SK-N-SH (cell line): Measurements from ENCODE around the gene LIM2. TPM values are rescaled to one million over a fixed set of nuclear protein-coding genes. Genes with fewer than 3 reads are reported as not detected.

Experiments
- CTCF ChIA-PET: fragments of 300-600, 350-600 bp; formaldehyde crosslinking; extraction: SDS; loops from one replicate; lab custom pipeline; 2021; lab: Yijun Ruan, JAX
- POLR2A ChIA-PET: fragments of 350-600 bp; sonication (Branson Sonifier 250); formaldehyde crosslinking; extraction: SDS; loops from one replicate; lab custom pipeline; 2020; ENCODE audit warnings: antibody characterized with exemption, inconsistent platforms; lab: Yijun Ruan, JAX
- DNase-seq: peaks from one replicate; pipeline ENCODE4 v3.0.0; 2012
- H2AFZ ChIP-seq: fragments of 200-600 bp; sonication (generic); 2 replicates; pipeline ENCODE4 v1.8.1; 2016; ENCODE audit warnings: antibody characterized with exemption, mild to moderate bottlenecking, low read depth
- H3F3A ChIP-seq: fragments of 200-600 bp; sonication (generic); replicated peaks from 2 replicates; pipeline ENCODE3; 2016; ENCODE audit warnings: antibody characterized with exemption, mild to moderate bottlenecking; ENCODE audit not compliant: insufficient read depth
- H3K27ac ChIP-seq, 2 experiments: fragments of 200-500 bp in 1 of 2; fragments of 200-600 bp in 1 of 2; sonication (Bioruptor generic) in 1 of 2; sonication (generic), shearing (Covaris generic) in 1 of 2; 2 replicates each; pipeline versions ENCODE4 v1.5.1 to v1.6.1; 2014 to 2016; ENCODE audit warnings: low read depth in 2 of 2, inconsistent platforms in 1 of 2, low read length in 1 of 2, mild to moderate bottlenecking in 1 of 2, mixed read lengths in 1 of 2
- H3K27me3 ChIP-seq: fragments of 200-600 bp; sonication (generic), shearing (Covaris generic); 2 replicates; pipeline ENCODE4 v1.6.1; 2016; ENCODE audit warnings: mixed run types; ENCODE audit not compliant: insufficient read depth
- H3K36me3 ChIP-seq, 2 experiments: fragments of 200-500 bp in 1 of 2; fragments of 200-600 bp in 1 of 2; sonication (Bioruptor generic) in 1 of 2; sonication (generic) in 1 of 2; replicated peaks in 1 of 2; 2 replicates each; pipeline versions ENCODE3 to v1.5.1; 2014 to 2016; ENCODE audit warnings: low read length in 1 of 2, mild to moderate bottlenecking in 1 of 2; ENCODE audit not compliant: insufficient read depth in 2 of 2, control insufficient read depth in 1 of 2
- H3K4me1 ChIP-seq, 2 experiments: fragments of 200-500 bp in 1 of 2; fragments of 200-600 bp in 1 of 2; sonication (Bioruptor generic) in 1 of 2; sonication (generic), shearing (Covaris generic) in 1 of 2; 2 replicates each; pipeline versions ENCODE4 v1.5.1 to v1.6.1; 2014 to 2016; ENCODE audit warnings: low read depth in 1 of 2, low read length in 1 of 2, mixed run types in 1 of 2; ENCODE audit not compliant: insufficient read depth in 2 of 2, control insufficient read depth in 1 of 2
- H3K4me2 ChIP-seq: fragments of 200-600 bp; sonication (generic), shearing (Covaris generic); 2 replicates; pipeline ENCODE4 v1.6.1; 2017; ENCODE audit warnings: mixed run types
- H3K4me3 ChIP-seq, 2 experiments: fragments of 200-500 bp in 1 of 2; fragments of 200-600 bp in 1 of 2; sonication (Bioruptor generic) in 1 of 2; sonication (generic), shearing (Covaris generic) in 1 of 2; 2 replicates each; pipeline versions ENCODE4 v1.5.1 to v1.8.1; 2014 to 2016; ENCODE audit warnings: low read depth in 2 of 2, inconsistent platforms in 1 of 2, low read length in 1 of 2, mild to moderate bottlenecking in 1 of 2, mixed read lengths in 1 of 2, moderate library complexity in 1 of 2
- H3K79me2 ChIP-seq: fragments of 200-600 bp; sonication (generic); 2 replicates; pipeline ENCODE4 v1.8.1; 2017; ENCODE audit warnings: mild to moderate bottlenecking; ENCODE audit not compliant: insufficient read depth
- H3K9ac ChIP-seq: fragments of 200-600 bp; sonication (generic); 2 replicates; pipeline ENCODE4 v1.6.1; 2017; ENCODE audit warnings: mixed run types
- H3K9me2 ChIP-seq: fragments of 200-600 bp; sonication (generic); 2 replicates; pipeline ENCODE4 v1.6.1; 2017; ENCODE audit warnings: mixed run types
- H3K9me3 ChIP-seq: fragments of 200-600 bp; sonication (generic); 2 replicates; pipeline ENCODE4 v1.6.1; 2017; ENCODE audit warnings: mixed run types, mild to moderate bottlenecking, moderate library complexity
- H4K20me1 ChIP-seq: fragments of 200-600 bp; sonication (generic); 2 replicates; pipeline ENCODE4 v1.6.1; 2017; ENCODE audit warnings: mild to moderate bottlenecking, mixed run types; ENCODE audit not compliant: insufficient read depth
- CHD2 ChIP-seq: fragments of 150-350 bp; IDR thresholded peaks from 2 replicates; pipeline ENCODE4 v1.6.1; 2018; ENCODE audit warnings: low read length; ENCODE audit not compliant: partially characterized antibody
- ELF1 ChIP-seq: IDR thresholded peaks from 2 replicates; pipeline ENCODE4 v1.4.0; 2012
- EP300 ChIP-seq, 2 experiments: IDR thresholded peaks; 2 replicates each; pipeline versions ENCODE4 v1.4.0 to v1.6.1; 2012; ENCODE audit warnings: borderline replicate concordance in 1 of 2, low read depth in 1 of 2, low read length in 1 of 2
- FOSL2 ChIP-seq: IDR thresholded peaks from 2 replicates; pipeline ENCODE4 v1.4.0; 2012; ENCODE audit warnings: low read depth, mild to moderate bottlenecking, moderate library complexity, borderline replicate concordance
- FOXJ3 ChIP-seq: sonication (generic); formaldehyde crosslinking; IDR thresholded peaks from 2 replicates; pipeline ENCODE4 v1.5.1; 2020; ENCODE audit warnings: mild to moderate bottlenecking, missing genetic modification reagents
- MAX ChIP-seq: IDR thresholded peaks from 2 replicates; pipeline ENCODE4 v1.4.0; 2012; ENCODE audit warnings: low read depth
- MXI1 ChIP-seq: IDR thresholded peaks from 2 replicates; pipeline ENCODE4 v1.6.1; 2012; ENCODE audit warnings: mild to moderate bottlenecking, low read depth, low read length, improper control_type of control experiment
- NFIC ChIP-seq: IDR thresholded peaks from 2 replicates; pipeline ENCODE4 v1.4.0; 2012; ENCODE audit warnings: borderline replicate concordance
- NRF1 ChIP-seq: IDR thresholded peaks from 2 replicates; pipeline ENCODE4 v1.6.1; 2012; ENCODE audit warnings: low read depth, mild to moderate bottlenecking, low read length
- PBX3 ChIP-seq: IDR thresholded peaks from 2 replicates; pipeline ENCODE4; 2012
- POLR2AphosphoS5 ChIP-seq: IDR thresholded peaks from 2 replicates; pipeline ENCODE4 v1.6.1; 2012; ENCODE audit warnings: low read depth, low read length
- RAD21 ChIP-seq: IDR thresholded peaks from 2 replicates; pipeline ENCODE4 v1.6.1; 2012; ENCODE audit warnings: mild to moderate bottlenecking, low read length
- RFX5 ChIP-seq: IDR thresholded peaks from 2 replicates; pipeline ENCODE4 v1.6.1; 2012; ENCODE audit warnings: mild to moderate bottlenecking, improper control_type of control experiment, low read length
- SIN3A ChIP-seq: IDR thresholded peaks from 2 replicates; pipeline ENCODE4 v1.6.1; 2012; ENCODE audit warnings: low read depth, mild to moderate bottlenecking, low read length, moderate library complexity, borderline replicate concordance
- SMC3 ChIP-seq: IDR thresholded peaks from 2 replicates; pipeline ENCODE4 v1.6.1; 2012; ENCODE audit warnings: low read depth, low read length, improper control_type of control experiment
- TAF1 ChIP-seq: IDR thresholded peaks from 2 replicates; pipeline ENCODE4 v1.6.1; 2012; ENCODE audit warnings: low read depth, mild to moderate bottlenecking, low read length, moderate library complexity, borderline replicate concordance
- USF1 ChIP-seq: IDR thresholded peaks from 2 replicates; pipeline ENCODE4 v1.4.0; 2012; ENCODE audit warnings: low read depth, borderline replicate concordance
- USF2 ChIP-seq: fragments of 150-350 bp; IDR thresholded peaks from 2 replicates; pipeline ENCODE4 v1.6.1; 2017; ENCODE audit warnings: antibody characterized with exemption, low read length, low read depth, borderline replicate concordance
- ZBTB33 ChIP-seq: IDR thresholded peaks from 2 replicates; pipeline ENCODE4 v1.4.0; 2012; ENCODE audit warnings: low read depth, borderline replicate concordance
- WGBS: methylation state at CpG from one replicate; pipeline ENCODE4 v1.1.6; 2017; ENCODE audit warnings: low lambda C conversion rate; 5-methylcytosine and 5-hydroxymethylcytosine counted together
- polyA plus RNA-seq, 3 experiments: library from polyadenylated mRNA; depleted of rRNA; stranded (reverse); fragments of >200 nt; gene quantifications; 2 replicates each; pipeline ENCODE4 v1.2.3, GENCODE V29; 2012

LIM2 gene
- polyA plus RNA-seq, 1 of the 3 experiments (the other 2 are of a cell fraction) = not detected

- TF ChIP-seq TAF1 = no peak
- TF ChIP-seq USF1 = no peak
- TF ChIP-seq EP300 (IDR thresholded peaks at IDR 0.05; ENCODE audit: borderline replicate concordance in 1 of 2, low read depth in 1 of 2, low read length in 1 of 2) = no peak
- no peak for TF ChIP-seq SIN3A
- no peak for TF ChIP-seq PBX3
- TF ChIP-seq RFX5 = no peak
- no peak for TF ChIP-seq POLR2AphosphoS5
- TF ChIP-seq ELF1 = no peak
- no peak for TF ChIP-seq SMC3
- no peak for TF ChIP-seq FOXJ3 (CRISPR knock-in tag)
- TF ChIP-seq CHD2 = no peak
- TF ChIP-seq NFIC = no peak
- TF ChIP-seq FOSL2 = no peak
- no peak for TF ChIP-seq ZBTB33
These were observed 46.7 kb downstream of the LIM2 start (continued) for GRCh38 chr19:51341066-51341465.

- no peaks in the 10 kb centered on the region for H3K36me3 ChIP-seq
- peak overlapping the region; percentile 63 to 80 for H3K4me3 ChIP-seq
- no peak for TF ChIP-seq SIN3A
- TF ChIP-seq FOXJ3 (CRISPR knock-in tag) = no peak
- TF ChIP-seq PBX3 = peak; percentile 71
- peak; percentile 48; the same call in 1 of the 2 replicates for TF ChIP-seq TAF1
- peak; percentile 36; the same call in 1 of the 2 replicates for TF ChIP-seq NRF1
- TF ChIP-seq USF1 = peak; percentile 77
- TF ChIP-seq RAD21 = peak; percentile 23; the same call in 1 of the 2 replicates
- TF ChIP-seq MXI1 = peak; percentile 81
- TF ChIP-seq USF2 = peak; percentile 52; the same call in 1 of the 2 replicates
- TF ChIP-seq POLR2AphosphoS5 = 0 out of 2 replicates have a peak, but pooled peaks have one; percentile 31
- peak; percentile 68 for TF ChIP-seq MAX
- no peaks in the 10 kb centered on the region for H3K9me3 ChIP-seq
- peaks cover 0 to 8% of the 10 kb centered on the region in 2 experiments; a peak in 1 of 4 replicates for H3K4me1 ChIP-seq
- H3K4me2 ChIP-seq = peak overlapping the region; percentile 97
- H2AFZ ChIP-seq = peak overlapping the region; percentile 99
- CTCF ChIA-PET = interaction anchor here (0.6 to 2.1 kb wide), 18 partner anchors 11 to 438 kb away, joined by 3 to 8 read pairs (median 4); partner anchors contain the start of gene ETFB
- POLR2A ChIA-PET = interaction anchor here (1.3 kb wide), 1 partner anchor 28 kb away, joined by 7 read pairs; no protein-coding TSS in a partner anchor
- H4K20me1 ChIP-seq = no peaks in the 10 kb centered on the region
- no peaks in the 10 kb centered on the region for H3K27me3 ChIP-seq
- H3F3A ChIP-seq = peaks cover 3% of the 10 kb centered on the region
- peak; percentile 99 for DNase-seq
- H3K9me2 ChIP-seq = no peaks in the 10 kb centered on the region
- H3K79me2 ChIP-seq = no peaks in the 10 kb centered on the region
- WGBS = under 1% methylated on average over 27 of the region's 107 CpGs
- peak overlapping the region; percentile 65 to 76; a peak in 3 of 4 replicates for H3K27ac ChIP-seq
- H3K9ac ChIP-seq = peak overlapping the region; percentile 57; the same call in 1 of the 2 replicates
These were observed 47.8 kb downstream of the LIM2 start for GRCh38 chr19:51339687-51340656.
